IMR-90 (cell line): Measurements from ENCODE around the gene SPATA32. TPM values are rescaled to one million over a fixed set of nuclear protein-coding genes. Genes with fewer than 3 reads are reported as not detected.

Experiments used
- ATAC-seq: fragments of 200-7000 bp; cut with Tn5 transposase; 2 replicates; pipeline ENCODE4 v1.9.1; 2020; ENCODE audit warnings: low read depth, mild to moderate bottlenecking, moderate library complexity
- BruUV-seq: library from RNA; stranded (reverse); fragments of 400-500 nt; replicated peaks from 2 replicates; lab custom pipeline; 2021; lab: Mats Ljungman, UMichigan
- CTCF ChIA-PET: fragments of 300-600 bp; formaldehyde crosslinking; extraction: SDS; loops from one replicate; lab custom pipeline; 2021; ENCODE audit warnings: antibody characterized with exemption; lab: Yijun Ruan, JAX
- POLR2A ChIA-PET: fragments of 300-600 bp; sonication (Branson Sonifier 250); formaldehyde crosslinking; loops from one replicate; lab custom pipeline; 2022; ENCODE audit warnings: antibody characterized with exemption; ENCODE audit not compliant: unreplicated experiment; lab: Charles Lee
- DNase-seq: peaks from one replicate; pipeline ENCODE4 v3.0.0; 2013
- H2AFZ ChIP-seq: replicated peaks from 2 replicates; pipeline ENCODE3; 2013; ENCODE audit warnings: low read length, mild to moderate bottlenecking; ENCODE audit not compliant: poor library complexity
- H2AK5ac ChIP-seq: 2 replicates; pipeline ENCODE4 v1.6.1; 2013; ENCODE audit warnings: low read depth, low read length, inconsistent platforms
- H2AK9ac ChIP-seq: replicated peaks from 2 replicates; pipeline ENCODE3; 2013; ENCODE audit warnings: mild to moderate bottlenecking, low read depth, low read length, moderate library complexity; ENCODE audit not compliant: poor library complexity
- H2BK120ac ChIP-seq: 2 replicates; pipeline ENCODE4 v1.6.1; 2013; ENCODE audit warnings: low read depth, low read length, inconsistent platforms
- H2BK15ac ChIP-seq: 3 replicates; pipeline ENCODE4 v1.6.1; 2013; ENCODE audit warnings: low read depth, low read length, inconsistent platforms
- H2BK20ac ChIP-seq: 2 replicates; pipeline ENCODE4 v1.6.1; 2013; ENCODE audit warnings: low read depth, mild to moderate bottlenecking, inconsistent platforms, low read length, moderate library complexity
- H2BK5ac ChIP-seq: 2 replicates; pipeline ENCODE4 v1.6.1; 2013; ENCODE audit warnings: mild to moderate bottlenecking, low read depth, low read length, inconsistent platforms; ENCODE audit not compliant: poor library complexity, severe bottlenecking
- H3K14ac ChIP-seq: replicated peaks from 2 replicates; pipeline ENCODE4 v1.6.1; 2013; ENCODE audit warnings: low read depth, low read length, inconsistent platforms
- H3K18ac ChIP-seq: 2 replicates; pipeline ENCODE4 v1.6.1; 2013; ENCODE audit warnings: low read depth, low read length, control low read depth
- H3K23ac ChIP-seq: 2 replicates; pipeline ENCODE4 v1.6.1; 2013; ENCODE audit warnings: low read depth, low read length, inconsistent platforms
- H3K27ac ChIP-seq: 2 replicates; pipeline ENCODE4 v1.5.1; 2013; ENCODE audit warnings: mild to moderate bottlenecking, control low read depth, low read length; ENCODE audit not compliant: insufficient read depth
- H3K27me3 ChIP-seq: 2 replicates; pipeline ENCODE4 v1.6.1; 2013; ENCODE audit warnings: low read length; ENCODE audit not compliant: control insufficient read depth, insufficient read depth
- H3K36me3 ChIP-seq: 2 replicates; pipeline ENCODE4 v1.6.1; 2013; ENCODE audit warnings: low read length, mixed read lengths; ENCODE audit not compliant: control insufficient read depth, insufficient read depth
- H3K4ac ChIP-seq: 2 replicates; pipeline ENCODE4 v1.6.1; 2013; ENCODE audit warnings: low read depth, low read length, inconsistent platforms
- H3K4me1 ChIP-seq: 2 replicates; pipeline ENCODE4 v1.6.1; 2013; ENCODE audit warnings: low read length, mixed read lengths; ENCODE audit not compliant: control insufficient read depth, insufficient read depth
- H3K4me2 ChIP-seq: 2 replicates; pipeline ENCODE4 v1.6.1; 2013; ENCODE audit warnings: low read depth, mild to moderate bottlenecking, control low read depth, low read length, moderate library complexity
- H3K4me3 ChIP-seq: 2 replicates; pipeline ENCODE4 v1.5.1; 2013; ENCODE audit warnings: low read depth, mild to moderate bottlenecking, control low read depth, low read length, moderate library complexity; ENCODE audit not compliant: insufficient read depth
- H3K56ac ChIP-seq: 2 replicates; pipeline ENCODE4 v1.6.1; 2013; ENCODE audit warnings: low read length, inconsistent platforms; ENCODE audit not compliant: insufficient read depth; ENCODE audit errors: extremely low read depth
- H3K79me1 ChIP-seq, 2 experiments: 2 replicates each; pipeline ENCODE4 v1.6.1; 2013; ENCODE audit warnings: low read length in 2 of 2, inconsistent platforms in 1 of 2, low read depth in 1 of 2
- H3K9ac ChIP-seq: 2 replicates; pipeline ENCODE4 v1.6.1; 2013; ENCODE audit warnings: low read depth, low read length, control low read depth
- H3K9me1 ChIP-seq: 2 replicates; pipeline ENCODE4 v1.6.1; 2013; ENCODE audit warnings: low read length, inconsistent platforms; ENCODE audit not compliant: insufficient read depth
- H3K9me3 ChIP-seq: 2 replicates; pipeline ENCODE4 v1.6.1; 2013; ENCODE audit warnings: low read length; ENCODE audit not compliant: control insufficient read depth, insufficient read depth
- H4K20me1 ChIP-seq: 2 replicates; pipeline ENCODE4 v1.6.1; 2013; ENCODE audit warnings: low read length, inconsistent platforms; ENCODE audit not compliant: insufficient read depth
- H4K5ac ChIP-seq: 2 replicates; pipeline ENCODE4 v1.6.1; 2013; ENCODE audit warnings: mild to moderate bottlenecking, low read depth, low read length, control low read depth
- H4K8ac ChIP-seq, 2 experiments: 2 replicates each; pipeline ENCODE4 v1.6.1; 2013; ENCODE audit warnings: low read depth in 2 of 2, low read length in 2 of 2, control low read depth in 1 of 2, inconsistent platforms in 1 of 2
- H4K91ac ChIP-seq: 2 replicates; pipeline ENCODE4 v1.6.1; 2013; ENCODE audit warnings: low read depth, low read length, inconsistent platforms; ENCODE audit not compliant: insufficient read depth
- CTCF ChIP-seq: conservative IDR thresholded peaks from 2 replicates; pipeline ENCODE4 v1.5.1; 2012; ENCODE audit warnings: mild to moderate bottlenecking, low read depth, low read length, improper control_type of control experiment
- RAD21 ChIP-seq: IDR thresholded peaks from 2 replicates; pipeline ENCODE4 v1.6.1; 2012; ENCODE audit warnings: low read length, improper control_type of control experiment
- RCOR1 ChIP-seq: IDR thresholded peaks from 2 replicates; pipeline ENCODE4 v1.6.1; 2012; ENCODE audit warnings: mild to moderate bottlenecking, low read length, improper control_type of control experiment; ENCODE audit not compliant: insufficient replicate concordance
- SMC3 ChIP-seq: fragments of 150-350 bp; IDR thresholded peaks from 2 replicates; pipeline ENCODE4 v1.6.1; 2016; ENCODE audit warnings: low read depth, mild to moderate bottlenecking, antibody characterized with exemption, low read length, moderate library complexity
- WGBS, 2 experiments: methylation state at CpG; one replicate each; pipeline versions ENCODE4 v1.1.5 to v1.1.7; 2013; ENCODE audit warnings: missing lambda C conversion rate in 2 of 2; ENCODE audit not compliant: insufficient read length in 1 of 2; ENCODE audit errors: extremely low coverage in 2 of 2; 5-methylcytosine and 5-hydroxymethylcytosine counted together
- dilution Hi-C: fragments of 300-500 bp; cut with HindIII; formaldehyde crosslinking; loops from one replicate; pipeline ENCODE4 v1.14.3; 2018; ENCODE audit warnings: low sequenced_read_pairs; ENCODE audit not compliant: unreplicated experiment
- in situ Hi-C: fragments of 300-500 bp; cut with MboI; formaldehyde crosslinking; loops from 3 replicates; pipeline ENCODE4 v1.14.3; 2019; ENCODE audit warnings: low sequenced_read_pairs, inconsistent platforms, mixed read lengths
- intact Hi-C: fragments of 100-400 bp; cut with micrococcal nuclease; formaldehyde crosslinking; loops from 2 replicates; pipeline ENCODE4 v1.10.0; 2022
- polyA plus RNA-seq, 3 experiments: library from polyadenylated mRNA; depleted of rRNA; stranded (reverse); fragments of >200 nt; gene quantifications; 2 replicates each; pipeline ENCODE4 v1.2.3, GENCODE V29; 2012; ENCODE audit warnings: low replicate concordance in 1 of 3
- total RNA-seq: library from RNA; depleted of rRNA; stranded (reverse); fragments of >200 nt; gene quantifications from 2 replicates; pipeline ENCODE4 v1.2.3, GENCODE V29; 2012

The SPATA32 gene
- total and polyA plus RNA-seq, 2 of the 4 experiments (the other 2 are of a cell fraction), result 0.18 TPM; not detected in 1

- H4K91ac ChIP-seq, result no peak overlapping the region
- H4K8ac ChIP-seq, result no peak overlapping the region
- WGBS, 2 experiments, result 56% methylated on average over 9 of the region's 20 CpGs; no CpG with 5 or more reads in 1 of the 2 experiments
- H3K56ac ChIP-seq, result no peak overlapping the region
- H3K27ac ChIP-seq, result no peak overlapping the region
- H4K20me1 ChIP-seq, result no peaks in the 10 kb centered on the region
- ChIA-PET CTCF (interaction anchor here (0.7 to 1.9 kb wide), 4 partner anchors 17 to 136 kb away, joined by 3 to 7 read pairs (median 3); partner anchors contain the start of gene ACBD4), POLR2A (no interaction called here)
- peaks cover 3% of the 10 kb centered on the region; the same call in 1 of the 2 replicates for H3K9me1 ChIP-seq
- H3K23ac ChIP-seq, result no peak overlapping the region
- no peaks in the 10 kb centered on the region for H3K9me3 ChIP-seq
- H3K27me3 ChIP-seq, result no peaks in the 10 kb centered on the region; the same call in 1 of the 2 replicates
- H2BK120ac ChIP-seq, result no peak overlapping the region
- in situ Hi-C loops, result no loop called here
- peaks cover 11% of the 10 kb centered on the region for H3K4me1 ChIP-seq
- no peak overlapping the region for H3K4me2 ChIP-seq
- peaks cover 6% of the 10 kb centered on the region; the same call in 1 of the 2 replicates for H3K36me3 ChIP-seq
- no peak overlapping the region for H3K18ac ChIP-seq
- no peak overlapping the region for H2BK15ac ChIP-seq
- no TSS peak for BruUV-seq
- no peak overlapping the region for H2BK20ac ChIP-seq
- DNase-seq, result peak; percentile 77
- H3K9ac ChIP-seq, result no peak overlapping the region
- TF ChIP-seq SMC3, result peak; percentile 82
- TF ChIP-seq RAD21, result peak; percentile 72
- TF ChIP-seq RCOR1, result no peak
- peak; percentile 77 for TF ChIP-seq CTCF
- H3K4me3 ChIP-seq, result no peak overlapping the region
- no peak overlapping the region for H3K14ac ChIP-seq
- H2AK9ac ChIP-seq, result peak overlapping the region; percentile 76
- H3K79me1 ChIP-seq, result no peaks in the 10 kb centered on the region; a peak in 1 of 4 replicates
- H2AK5ac ChIP-seq, result 0 out of 2 replicates have a peak overlapping the region, but pooled peaks have one; percentile 30
- peak; percentile 76 for ATAC-seq
- no peak overlapping the region for H3K4ac ChIP-seq
- H2BK5ac ChIP-seq, result no peak overlapping the region
- peak overlapping the region; percentile 72 for H2AFZ ChIP-seq
- dilution Hi-C loops, result no loop called here
- intact Hi-C loops, result loop anchor here (1.0 kb wide), 1 partner anchor 16 kb away; no protein-coding TSS in a partner anchor
- H4K5ac ChIP-seq, result no peak overlapping the region
Measured at GRCh38 chr17:45235416-45236281, 26.2 kb downstream of the SPATA32 start.
